Right atrium auricular region (tissue), 2 donors: ENCODE data around the gene KCNIP1. TPM values are rescaled to one million over a fixed set of nuclear protein-coding genes. Genes with fewer than 3 reads are reported as not detected.

Experiments
- DNase-seq: peaks from one replicate; pipeline ENCODE4 v3.0.0-alpha.2; 2019; ENCODE audit warnings: low spot score
- H3K27ac ChIP-seq, 2 donors: fragments of 200-600 bp; sonication (generic); 1 replicate in 1 of 2; 2 replicates in 1 of 2; pipeline ENCODE4 v1.5.1; 2016 to 2019
- H3K27me3 ChIP-seq, 2 donors: fragments of 200-600 bp; sonication (generic); one replicate each; pipeline versions ENCODE4 v1.5.1 to v1.6.0; 2017 to 2019
- H3K36me3 ChIP-seq: fragments of 200-600 bp; sonication (generic); one replicate; pipeline ENCODE4 v1.5.1; 2016
- H3K4me1 ChIP-seq, 2 donors: fragments of 200-600 bp; sonication (generic); one replicate each; pipeline versions ENCODE4 v1.5.1 to v1.6.0; 2017 to 2019
- H3K4me3 ChIP-seq, 2 donors: fragments of 200-600 bp; sonication (generic); 1 replicate in 1 of 2; 2 replicates in 1 of 2; pipeline ENCODE4 v1.5.1; 2017 to 2019; ENCODE audit warnings: mild to moderate bottlenecking in 1 of 2, moderate library complexity in 1 of 2
- H3K9me3 ChIP-seq, 2 donors: fragments of 200-600 bp; sonication (generic); one replicate each; pipeline ENCODE4 v1.5.1; 2019
- CTCF ChIP-seq, 2 donors: fragments of 200-600 bp; sonication (generic); IDR thresholded peaks; one replicate each; pipeline ENCODE4 v1.5.1; 2019; ENCODE audit warnings: antibody characterized with exemption in 2 of 2
- total RNA-seq, 2 donors: library from RNA; depleted of rRNA; stranded (reverse); fragments of >200 nt; gene quantifications; one replicate each; pipeline ENCODE4 v1.1.0, GENCODE V29; 2016

The KCNIP1 gene
- total RNA-seq, 2 donors from 2014 or later = not detected

GRCh38 chr5:170628691-170629565 lies 125.1 kb downstream of the KCNIP1 start:
- Histone ChIP-seq H3K27ac (no peak overlapping the region), H3K27me3 (no peaks in the 10 kb centered on the region), H3K36me3 (no peaks in the 10 kb centered on the region), H3K9me3 (no peaks in the 10 kb centered on the region), H3K4me1 (peaks cover 0 to 24% of the 10 kb centered on the region in 2 donors), H3K4me3 (no peak overlapping the region)
- TF ChIP-seq CTCF (IDR thresholded peaks at IDR 0.05) = no peak
- no peak for DNase-seq

GRCh38 chr5:170629566-170630175 lies 125.9 kb downstream of the KCNIP1 start:
- Histone ChIP-seq H3K36me3 (no peaks in the 10 kb centered on the region), H3K27ac (no peak overlapping the region), H3K4me3 (no peak overlapping the region), H3K27me3 (no peaks in the 10 kb centered on the region), H3K4me1 (peaks cover 0 to 31% of the 10 kb centered on the region in 2 donors), H3K9me3 (no peaks in the 10 kb centered on the region)
- no peak for DNase-seq
- TF ChIP-seq CTCF (IDR thresholded peaks at IDR 0.05) = no peak

- Histone ChIP-seq H3K4me3 (no peak overlapping the region), H3K36me3 (no peaks in the 10 kb centered on the region), H3K27me3 (no peaks in the 10 kb centered on the region), H3K4me1 (peaks cover 0 to 33% of the 10 kb centered on the region in 2 donors), H3K27ac (no peak overlapping the region), H3K9me3 (no peaks in the 10 kb centered on the region)
- DNase-seq = no peak
- TF ChIP-seq CTCF (IDR thresholded peaks at IDR 0.05) = no peak
Observed at GRCh38 chr5:170630226-170630625, 126.4 kb downstream of the KCNIP1 start.

- no peak for TF ChIP-seq CTCF (IDR thresholded peaks at IDR 0.05)
- no peak overlapping the region for H3K4me3 ChIP-seq
- H3K9me3 ChIP-seq = no peaks in the 10 kb centered on the region
- peaks cover 0 to 33% of the 10 kb centered on the region in 2 donors for H3K4me1 ChIP-seq
- H3K36me3 ChIP-seq = no peaks in the 10 kb centered on the region
- H3K27ac ChIP-seq = no peak overlapping the region
- no peaks in the 10 kb centered on the region for H3K27me3 ChIP-seq
- DNase-seq = no peak
Observed at GRCh38 chr5:170630711-170631141, 126.9 kb downstream of the KCNIP1 start.

GRCh38 chr5:170631466-170632195 lies 127.8 kb downstream of the KCNIP1 start:
- Histone ChIP-seq H3K4me3 (no peak overlapping the region), H3K27ac (no peak overlapping the region), H3K9me3 (no peaks in the 10 kb centered on the region), H3K4me1 (peaks cover 0 to 33% of the 10 kb centered on the region in 2 donors), H3K27me3 (no peaks in the 10 kb centered on the region), H3K36me3 (no peaks in the 10 kb centered on the region)
- no peak for DNase-seq
- TF ChIP-seq CTCF (IDR thresholded peaks at IDR 0.05) = peak in 1 of 2 donors; percentile 50
